Measurements from ENCODE around the gene POTEF. TPM values are rescaled to one million over a fixed set of nuclear protein-coding genes. Genes with fewer than 3 reads are reported as not detected.
"Not testable (repeated sequence)": the region's sequence is repeated elsewhere in the genome, so short reads cannot be mapped to it uniquely, and the experiment has no call there.

POTEF gene
- total and polyA plus RNA-seq, 2 donors (not counting 3 experiments of a cell fraction or from before 2014, with no cell fraction given): 0.04 TPM; not detected in 1

DNA sequence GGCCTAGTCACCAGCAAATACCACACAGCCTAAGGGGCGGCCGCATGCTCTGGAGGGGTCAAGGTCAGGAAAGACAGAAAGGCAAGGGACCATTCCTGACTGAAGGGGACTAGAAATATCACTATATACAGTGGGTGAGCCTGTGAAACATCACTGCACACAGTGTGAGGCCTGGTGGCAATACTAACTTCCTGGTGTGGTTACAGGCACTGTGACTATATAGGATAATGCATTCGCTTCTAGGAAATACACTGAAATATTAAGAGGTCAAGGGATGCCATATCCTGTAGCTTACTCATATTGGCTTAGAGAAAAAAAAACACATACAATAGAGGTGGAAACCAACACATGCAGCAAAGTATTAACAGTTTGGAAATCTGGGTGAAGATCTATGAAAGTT lies 40.1 kb upstream of the POTEF start:
- H3K9ac ChIP-seq (replicated peaks; ENCODE audit: extremely low read depth, insufficient read depth, low read length); H3K9me1 ChIP-seq (replicated peaks; ENCODE audit: control insufficient read depth, extremely low read depth, insufficient read depth, low read length); H4K20me1 ChIP-seq (replicated peaks; ENCODE audit: control insufficient read depth, extremely low read depth, insufficient read depth, low read length); H3K4me1 ChIP-seq (ENCODE audit: control insufficient read depth, extremely low read depth, insufficient read depth, low read length); H3K27ac ChIP-seq (ENCODE audit: insufficient read depth, low read depth, low read length); H3K27me3 ChIP-seq (ENCODE audit: control insufficient read depth in 2 of 2, insufficient read depth in 2 of 2, low read length in 2 of 2); POLR2A ChIA-PET; H3K4me2 ChIP-seq (ENCODE audit: insufficient read depth, low read length); intact Hi-C loops (cut with micrococcal nuclease); H3K79me2 ChIP-seq (ENCODE audit: control insufficient read depth, insufficient read depth, low read length); H2AFZ ChIP-seq (ENCODE audit: low read depth, low read length); dilution Hi-C loops (cut with MboI; ENCODE audit: extremely low pct_ligation_motif_present, low sequenced_read_pairs); H3K9me3 ChIP-seq (replicated peaks; ENCODE audit: control insufficient read depth, insufficient read depth, low read length); BruUV-seq (replicated peaks); H3K4me3 ChIP-seq (replicated peaks in 1 of 3; ENCODE audit: insufficient read depth in 1 of 3, low read depth in 1 of 3, low read length in 3 of 3): not testable (repeated sequence)
- peaks cover 11 to 26% of the 10 kb centered on the region in 2 experiments for H3K36me3 ChIP-seq (ENCODE audit: control insufficient read depth in 2 of 2, extremely low read depth in 1 of 2, insufficient read depth in 2 of 2, low read length in 2 of 2)
- CTCF ChIA-PET: interaction anchor here (1.1 kb wide), 1 partner anchor 12 kb away, joined by 3 read pairs; the partner anchor contains the start of gene SMPD4
- peak; percentile 3 for DNase-seq (ENCODE audit: low read depth, low spot score)
- peak; percentile 13 for TF ChIP-seq FOS (IDR thresholded peaks at IDR 0.05; ENCODE audit: borderline replicate concordance, insufficient read depth, low read length)
- FAIRE-seq: peak; percentile 91

DNA sequence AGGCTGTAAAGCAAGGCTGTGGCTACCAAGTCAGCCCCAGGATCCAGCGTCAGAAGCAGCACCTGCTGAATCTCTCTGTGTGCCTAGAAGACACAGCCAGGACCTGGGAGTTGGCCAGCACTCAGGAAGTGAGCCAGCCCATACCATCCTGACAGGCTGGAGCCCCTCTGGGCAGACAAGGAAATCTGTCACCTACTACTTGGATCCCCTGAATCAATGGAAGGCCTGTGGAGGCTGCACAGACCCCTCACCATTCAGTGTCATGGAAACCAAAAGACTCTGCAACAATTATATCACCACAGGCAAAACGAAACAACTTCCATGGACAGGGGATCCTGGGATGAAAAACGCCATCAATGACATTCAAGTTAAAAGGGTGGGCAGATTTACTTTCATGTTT lies 37.6 kb upstream of the POTEF start:
- POLR2A ChIA-PET; H3K9ac ChIP-seq (replicated peaks; ENCODE audit: extremely low read depth, insufficient read depth, low read length); H3K27ac ChIP-seq (ENCODE audit: insufficient read depth, low read depth, low read length); H3K9me3 ChIP-seq (replicated peaks; ENCODE audit: control insufficient read depth, insufficient read depth, low read length); H4K20me1 ChIP-seq (replicated peaks; ENCODE audit: control insufficient read depth, extremely low read depth, insufficient read depth, low read length); DNase-seq (ENCODE audit: low read depth, low spot score); intact Hi-C loops (cut with micrococcal nuclease); FAIRE-seq; BruUV-seq (replicated peaks); H3K9me1 ChIP-seq (replicated peaks; ENCODE audit: control insufficient read depth, extremely low read depth, insufficient read depth, low read length); H3K27me3 ChIP-seq (ENCODE audit: control insufficient read depth in 2 of 2, insufficient read depth in 2 of 2, low read length in 2 of 2); H3K4me3 ChIP-seq (replicated peaks in 1 of 3; ENCODE audit: insufficient read depth in 1 of 3, low read depth in 1 of 3, low read length in 3 of 3); dilution Hi-C loops (cut with MboI; ENCODE audit: extremely low pct_ligation_motif_present, low sequenced_read_pairs); CTCF ChIA-PET; H3K4me2 ChIP-seq (ENCODE audit: insufficient read depth, low read length); H2AFZ ChIP-seq (ENCODE audit: low read depth, low read length); H3K79me2 ChIP-seq (ENCODE audit: control insufficient read depth, insufficient read depth, low read length); H3K4me1 ChIP-seq (ENCODE audit: control insufficient read depth, extremely low read depth, insufficient read depth, low read length): not testable (repeated sequence)
- peaks cover 6 to 29% of the 10 kb centered on the region in 2 experiments for H3K36me3 ChIP-seq (ENCODE audit: control insufficient read depth in 2 of 2, extremely low read depth in 1 of 2, insufficient read depth in 2 of 2, low read length in 2 of 2)
